A673 (cell line): ENCODE data around the gene FKBP8. TPM values are rescaled to one million over a fixed set of nuclear protein-coding genes. Genes with fewer than 3 reads are reported as not detected.
"Not testable (repeated sequence)": the region's sequence is repeated elsewhere in the genome, so short reads cannot be mapped to it uniquely, and the experiment has no call there.

Source experiments
- BruUV-seq: library from RNA; stranded (reverse); fragments of 400-500 nt; replicated peaks from 2 replicates; lab custom pipeline; 2021; lab: Mats Ljungman, UMichigan
- CTCF ChIA-PET: fragments of 300-600 bp; sonication (Branson Sonifier 250); formaldehyde crosslinking; loops from one replicate; lab custom pipeline; 2022; ENCODE audit warnings: antibody characterized with exemption; lab: Charles Lee
- POLR2A ChIA-PET: fragments of 300-600 bp; sonication (Branson Sonifier 250); formaldehyde crosslinking; loops from one replicate; lab custom pipeline; 2022; ENCODE audit warnings: antibody characterized with exemption; ENCODE audit not compliant: low non-redundant PET; lab: Charles Lee
- DNase-seq: peaks from one replicate; pipeline ENCODE4 v3.0.0-alpha.2; 2015; ENCODE audit warnings: low spot score
- H3K27ac ChIP-seq: fragments of 200-600 bp; sonication (generic); 2 replicates; pipeline ENCODE4 v1.5.1; 2016; ENCODE audit warnings: mixed run types, low read depth, mild to moderate bottlenecking, mixed read lengths, antibody characterized with exemption, low read length; ENCODE audit not compliant: poor library complexity, severe bottlenecking
- H3K27me3 ChIP-seq: fragments of 200-600 bp; sonication (generic); replicated peaks from 2 replicates; pipeline ENCODE4 v1.6.1; 2017; ENCODE audit warnings: mixed run types, low read depth, mild to moderate bottlenecking, mixed read lengths, antibody characterized with exemption, low read length; ENCODE audit not compliant: insufficient read depth, poor library complexity
- H3K36me3 ChIP-seq: fragments of 200-600 bp; sonication (generic); 2 replicates; pipeline ENCODE4 v1.6.1; 2016; ENCODE audit warnings: mixed run types, mild to moderate bottlenecking, mixed read lengths, antibody characterized with exemption, low read length; ENCODE audit not compliant: insufficient read depth, poor library complexity, severe bottlenecking
- H3K4me1 ChIP-seq: fragments of 200-600 bp; sonication (generic); 2 replicates; pipeline ENCODE4 v1.6.1; 2017; ENCODE audit warnings: mixed run types, mild to moderate bottlenecking, mixed read lengths, antibody characterized with exemption, low read length; ENCODE audit not compliant: insufficient read depth, poor library complexity, severe bottlenecking
- H3K4me3 ChIP-seq: fragments of 200-600 bp; sonication (generic); 2 replicates; pipeline ENCODE4 v1.5.1; 2016; ENCODE audit warnings: low read depth, mixed run types, mild to moderate bottlenecking, mixed read lengths, low read length; ENCODE audit not compliant: poor library complexity, severe bottlenecking
- H3K9me3 ChIP-seq: fragments of 200-600 bp; sonication (generic); 2 replicates; pipeline ENCODE4 v1.6.1; 2016; ENCODE audit warnings: mixed run types, low read depth, mild to moderate bottlenecking, mixed read lengths, antibody characterized with exemption, low read length; ENCODE audit not compliant: poor library complexity, severe bottlenecking
- EZH2 ChIP-seq: fragments of 200-600 bp; sonication (generic); IDR thresholded peaks from 2 replicates; pipeline ENCODE4 v1.6.1; 2017; ENCODE audit warnings: borderline replicate concordance, low read depth, mild to moderate bottlenecking, mixed read lengths, antibody characterized with exemption, low read length; ENCODE audit not compliant: poor library complexity, severe bottlenecking
- intact Hi-C: fragments of 100-400 bp; cut with micrococcal nuclease; formaldehyde crosslinking; loops from one replicate; pipeline ENCODE4 v1.10.0; 2022; ENCODE audit not compliant: unreplicated experiment
- total RNA-seq: library from RNA; stranded (reverse); gene quantifications from 2 replicates; pipeline ENCODE4 v1.2.3, GENCODE V29; 2021
- TF ChIP-seq, protein P1 (sequence below): fragments of 300-800, 200-600 bp; sonication (generic); conservative IDR thresholded peaks from 2 replicates; pipeline ENCODE4 v1.5.1; 2017; ENCODE audit warnings: low read depth, mild to moderate bottlenecking, antibody characterized with exemption, low read length, moderate library complexity, mixed read lengths

FKBP8 gene
- total RNA-seq, 1 experiment from 2014 or later: 210 TPM

DNA sequence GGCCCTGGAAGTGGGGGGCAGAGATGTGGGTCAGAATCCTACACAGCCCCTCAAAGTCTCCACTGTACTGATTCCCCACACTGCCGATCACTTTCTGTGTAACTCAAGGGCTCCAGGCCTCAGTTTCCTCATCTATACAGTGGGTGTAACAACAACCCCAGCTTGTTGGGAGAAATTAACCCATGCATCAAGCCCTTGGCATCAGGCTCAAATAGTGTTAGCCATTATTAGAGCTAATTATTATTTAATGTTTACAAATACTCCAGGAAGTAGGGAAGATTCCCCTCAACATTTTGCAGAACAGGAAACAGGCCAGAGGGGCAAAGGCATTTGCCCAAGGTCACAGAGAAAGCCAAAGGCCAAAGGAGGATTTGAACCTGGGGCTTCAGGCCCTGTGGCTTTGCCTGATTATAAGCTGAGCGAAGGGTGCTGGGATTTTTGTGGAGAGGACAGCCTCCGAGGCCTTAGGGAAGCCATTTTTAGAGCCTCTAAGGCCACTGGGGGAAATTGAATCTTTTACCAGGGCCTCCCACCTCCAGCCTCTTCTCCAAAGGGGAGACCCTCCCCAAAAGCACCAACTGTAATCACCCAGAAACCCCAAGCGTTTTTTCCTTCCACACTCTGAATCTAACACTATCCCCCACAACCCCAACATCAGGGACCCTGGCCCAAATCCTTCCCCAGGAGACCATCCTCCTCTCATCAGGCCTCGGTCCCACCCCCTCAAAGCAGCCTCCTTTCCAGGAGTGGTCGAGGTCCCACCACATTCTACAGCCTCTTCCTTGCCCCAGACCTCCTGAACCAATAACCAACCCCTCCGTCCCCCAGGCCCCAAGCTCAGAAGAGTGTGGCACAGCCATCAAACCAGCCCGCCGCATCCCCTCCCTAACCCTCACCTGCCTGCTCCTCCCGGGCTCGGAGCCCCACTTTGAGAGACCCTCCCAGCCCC, 1.1 kb downstream of the FKBP8 start:
- DNase-seq: no peak
- BruUV-seq: no TSS peak
- Histone ChIP-seq H3K27ac (peak overlapping the region; percentile 72), H3K4me3 (peak overlapping the region; percentile 56), H3K9me3 (no peaks in the 10 kb centered on the region), H3K36me3 (peaks cover 39% of the 10 kb centered on the region), H3K27me3 (no peaks in the 10 kb centered on the region), H3K4me1 (peaks cover 10% of the 10 kb centered on the region)
- POLR2A ChIA-PET: no interaction called here
- TF ChIP-seq EZH2: no peak
- TF ChIP-seq, protein P1, sequence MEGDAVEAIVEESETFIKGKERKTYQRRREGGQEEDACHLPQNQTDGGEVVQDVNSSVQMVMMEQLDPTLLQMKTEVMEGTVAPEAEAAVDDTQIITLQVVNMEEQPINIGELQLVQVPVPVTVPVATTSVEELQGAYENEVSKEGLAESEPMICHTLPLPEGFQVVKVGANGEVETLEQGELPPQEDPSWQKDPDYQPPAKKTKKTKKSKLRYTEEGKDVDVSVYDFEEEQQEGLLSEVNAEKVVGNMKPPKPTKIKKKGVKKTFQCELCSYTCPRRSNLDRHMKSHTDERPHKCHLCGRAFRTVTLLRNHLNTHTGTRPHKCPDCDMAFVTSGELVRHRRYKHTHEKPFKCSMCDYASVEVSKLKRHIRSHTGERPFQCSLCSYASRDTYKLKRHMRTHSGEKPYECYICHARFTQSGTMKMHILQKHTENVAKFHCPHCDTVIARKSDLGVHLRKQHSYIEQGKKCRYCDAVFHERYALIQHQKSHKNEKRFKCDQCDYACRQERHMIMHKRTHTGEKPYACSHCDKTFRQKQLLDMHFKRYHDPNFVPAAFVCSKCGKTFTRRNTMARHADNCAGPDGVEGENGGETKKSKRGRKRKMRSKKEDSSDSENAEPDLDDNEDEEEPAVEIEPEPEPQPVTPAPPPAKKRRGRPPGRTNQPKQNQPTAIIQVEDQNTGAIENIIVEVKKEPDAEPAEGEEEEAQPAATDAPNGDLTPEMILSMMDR: no peak
- intact Hi-C loops: no loop called here
- CTCF ChIA-PET: no interaction called here

DNA sequence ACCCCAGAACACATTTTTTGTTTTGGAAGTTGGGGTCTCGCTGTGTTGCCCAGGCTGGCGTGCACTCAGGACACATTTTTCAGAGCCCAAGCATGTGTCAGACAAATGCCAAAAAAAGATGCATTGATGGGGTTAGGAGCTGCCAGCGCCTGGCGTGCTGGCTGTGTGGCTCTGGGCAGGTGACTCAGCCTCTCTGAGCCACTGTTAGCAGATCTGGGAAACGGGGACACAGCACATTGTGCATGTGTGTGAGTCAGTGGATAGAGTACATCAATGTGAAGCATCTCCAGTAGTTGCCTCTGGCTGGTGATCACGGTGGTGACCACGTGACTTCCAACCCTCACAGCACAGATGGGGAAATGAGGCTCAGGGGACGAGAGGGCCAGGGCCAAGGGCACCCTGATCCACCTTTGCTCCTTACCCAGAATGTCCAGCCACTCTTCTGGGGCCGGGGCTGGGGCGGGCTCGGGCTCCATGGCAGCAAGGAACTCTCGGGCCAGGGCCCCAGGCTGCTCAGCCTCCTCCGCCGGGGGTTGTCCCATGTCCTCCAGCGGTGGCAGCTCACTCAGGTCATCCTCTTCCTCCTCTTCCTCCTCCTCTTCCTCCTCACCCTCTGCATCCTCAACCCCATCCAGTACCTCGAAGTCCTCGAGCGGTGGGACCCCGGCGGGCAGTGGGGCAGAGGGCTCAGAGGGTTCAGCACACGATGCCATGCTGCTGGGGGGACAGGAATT, 1.9 kb downstream of the FKBP8 start:
- Histone ChIP-seq H3K36me3 (peaks cover 46% of the 10 kb centered on the region), H3K9me3 (no peaks in the 10 kb centered on the region), H3K27ac (no peak overlapping the region), H3K27me3 (no peaks in the 10 kb centered on the region), H3K4me1 (peaks cover 10% of the 10 kb centered on the region), H3K4me3 (peak overlapping the region; percentile 56)
- TF ChIP-seq, protein P1: no peak
- no peak for TF ChIP-seq EZH2
- POLR2A ChIA-PET: no interaction called here
- BruUV-seq: no TSS peak
- intact Hi-C loops: no loop called here
- no peak for DNase-seq
- CTCF ChIA-PET: no interaction called here

DNA sequence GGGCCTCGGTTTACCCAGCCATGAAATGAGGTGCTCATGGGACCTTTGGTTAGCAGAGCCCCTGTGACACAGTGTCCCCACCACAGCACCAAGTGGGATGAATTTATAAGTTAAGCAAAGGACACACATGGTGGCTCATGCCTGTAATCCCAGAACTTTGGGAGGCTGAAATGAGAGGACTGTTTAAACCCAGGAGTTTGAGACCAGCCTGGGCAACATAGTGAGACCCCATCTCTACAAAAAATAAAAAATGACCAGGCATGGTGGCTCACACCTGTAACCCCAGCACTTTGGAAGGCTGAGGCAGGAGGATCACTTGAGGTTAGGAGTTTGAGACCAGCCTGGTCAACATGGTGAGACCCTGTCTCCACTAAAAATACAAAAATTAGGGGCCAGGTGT, 3.2 kb downstream of the FKBP8 start:
- POLR2A ChIA-PET, H3K27me3 ChIP-seq, DNase-seq, H3K4me1 ChIP-seq, H3K4me3 ChIP-seq, CTCF ChIA-PET, H3K27ac ChIP-seq, BruUV-seq, H3K9me3 ChIP-seq, intact Hi-C loops: not testable (repeated sequence)
- H3K36me3 ChIP-seq: peaks cover 56% of the 10 kb centered on the region
